HG03571 (cell line): ENCODE measurements around the gene KDM5C.

Experiments
- ATAC-seq: cut with Tn5 transposase; IDR thresholded peaks from one replicate; pipeline ENCODE4 v1.9.1; 2021; ENCODE audit not compliant: unreplicated experiment

The KDM5C gene

GRCh38 chrX:53251307-53251706, 26.3 kb upstream of the KDM5C start:
- no peak for ATAC-seq

- no peak for ATAC-seq
These were observed 25.5 kb upstream of the KDM5C start for GRCh38 chrX:53250556-53250955.

GRCh38 chrX:53249408-53250042, 24.5 kb upstream of the KDM5C start:
- ATAC-seq, result no peak

GRCh38 chrX:53247928-53248327, 22.9 kb upstream of the KDM5C start:
- ATAC-seq, result no peak

GRCh38 chrX:53246231-53246630, 21.2 kb upstream of the KDM5C start:
- no peak for ATAC-seq

- ATAC-seq, result no peak
These were observed 19.6 kb upstream of the KDM5C start for GRCh38 chrX:53244610-53245009.

- ATAC-seq, result no peak
These were observed 17.3 kb upstream of the KDM5C start for GRCh38 chrX:53242310-53242709.

- ATAC-seq, result no peak
These were observed 16.6 kb upstream of the KDM5C start for GRCh38 chrX:53241558-53241957.

GRCh38 chrX:53239474-53239873, 14.5 kb upstream of the KDM5C start:
- no peak for ATAC-seq

GRCh38 chrX:53237056-53237455, 12.0 kb upstream of the KDM5C start:
- no peak for ATAC-seq

GRCh38 chrX:53236025-53236679, 11.1 kb upstream of the KDM5C start:
- no peak for ATAC-seq

GRCh38 chrX:53235566-53235965, 10.6 kb upstream of the KDM5C start:
- no peak for ATAC-seq

GRCh38 chrX:53234484-53234883, 9.5 kb upstream of the KDM5C start:
- no peak for ATAC-seq

GRCh38 chrX:53233536-53233935, 8.5 kb upstream of the KDM5C start:
- ATAC-seq, result no peak

- no peak for ATAC-seq
These were observed 5.1 kb upstream of the KDM5C start for GRCh38 chrX:53230116-53230515.

- ATAC-seq, result no peak
These were observed 2.3 kb upstream of the KDM5C start for GRCh38 chrX:53227224-53227765.

GRCh38 chrX:53223955-53224859, 800 bp downstream of the KDM5C start:
- ATAC-seq, result no peak

- ATAC-seq, result no peak
These were observed 1.8 kb downstream of the KDM5C start for GRCh38 chrX:53223068-53223693.

GRCh38 chrX:53211391-53211978, 13.5 kb downstream of the KDM5C start:
- no peak for ATAC-seq

- no peak for ATAC-seq
These were observed 28.3 kb downstream of the KDM5C start for GRCh38 chrX:53196678-53197077.

- no peak for ATAC-seq
These were observed 29.6 kb downstream of the KDM5C start for GRCh38 chrX:53195401-53195800.
